Loucy (cell line): ENCODE measurements around the gene ACVR1.

Experiments used
- H2AFZ ChIP-seq: fragments of 200-600 bp; sonication (generic); 2 replicates; pipeline ENCODE4 v1.6.0; 2016; ENCODE audit warnings: antibody characterized with exemption, mild to moderate bottlenecking, low read length, moderate library complexity
- H3F3A ChIP-seq: fragments of 200-600 bp; 2 replicates; pipeline ENCODE4 v1.6.0; 2016; ENCODE audit warnings: antibody characterized with exemption, low read depth, mild to moderate bottlenecking
- H3K27me3 ChIP-seq: fragments of 200-600 bp; sonication (generic); 2 replicates; pipeline ENCODE4 v1.6.1; 2014; ENCODE audit warnings: low read length, mild to moderate bottlenecking; ENCODE audit not compliant: insufficient read depth, poor library complexity, severe bottlenecking
- H3K36me3 ChIP-seq: fragments of 200-600 bp; sonication (generic); 2 replicates; pipeline ENCODE4 v1.6.1; 2016; ENCODE audit warnings: low read length; ENCODE audit not compliant: insufficient read depth
- H3K4me1 ChIP-seq: fragments of 200-600 bp; sonication (generic); 2 replicates; pipeline ENCODE4 v1.5.1; 2014; ENCODE audit warnings: low read length, mild to moderate bottlenecking; ENCODE audit not compliant: insufficient read depth, poor library complexity, severe bottlenecking
- H3K4me2 ChIP-seq: fragments of 200-600 bp; sonication (generic); 2 replicates; pipeline ENCODE4 v1.6.0; 2014; ENCODE audit warnings: antibody characterized with exemption, low read length, low read depth, mild to moderate bottlenecking; ENCODE audit not compliant: poor library complexity, severe bottlenecking
- H3K4me3 ChIP-seq: fragments of 200-600 bp; sonication (generic); 2 replicates; pipeline ENCODE4 v1.5.1; 2014; ENCODE audit warnings: low read length, mild to moderate bottlenecking, mixed read lengths; ENCODE audit not compliant: poor library complexity, severe bottlenecking
- H3K79me2 ChIP-seq: fragments of 200-600 bp; sonication (generic); 2 replicates; pipeline ENCODE4 v1.6.1; 2014; ENCODE audit warnings: low read length; ENCODE audit not compliant: insufficient read depth
- H3K9ac ChIP-seq: fragments of 200-600 bp; sonication (generic); 2 replicates; pipeline ENCODE4 v1.6.0; 2014; ENCODE audit warnings: mild to moderate bottlenecking, low read depth, low read length, moderate library complexity; ENCODE audit not compliant: poor library complexity, severe bottlenecking
- H3K9me2 ChIP-seq: fragments of 200-600 bp; sonication (generic); replicated peaks from 2 replicates; pipeline ENCODE4 v1.6.1; 2016; ENCODE audit warnings: low read depth, low read length, mixed read lengths
- H3K9me3 ChIP-seq: fragments of 200-600 bp; sonication (generic); 2 replicates; pipeline ENCODE4 v1.6.1; 2014; ENCODE audit warnings: mild to moderate bottlenecking, antibody characterized with exemption, low read length, low read depth; ENCODE audit not compliant: insufficient read depth
- H4K20me1 ChIP-seq: fragments of 200-600 bp; sonication (generic); 2 replicates; pipeline ENCODE4 v1.6.0; 2014; ENCODE audit warnings: antibody characterized with exemption, low read length, mild to moderate bottlenecking; ENCODE audit not compliant: insufficient read depth, poor library complexity, severe bottlenecking
- CTCF ChIP-seq: fragments of 200-600 bp; sonication (generic); conservative IDR thresholded peaks from 2 replicates; pipeline ENCODE4 v1.5.1; 2014; ENCODE audit warnings: mild to moderate bottlenecking, antibody characterized with exemption, low read length
- EZH2phosphoT487 ChIP-seq: fragments of 200-600 bp; IDR thresholded peaks from 2 replicates; pipeline ENCODE4 v1.6.1; 2018; ENCODE audit warnings: antibody characterized with exemption, mild to moderate bottlenecking, moderate library complexity, borderline replicate concordance

ACVR1 gene

GRCh38 chr2:157853211-157853610 is 22.9 kb downstream of the ACVR1 start:
- Histone ChIP-seq H3K36me3 (no peaks in the 10 kb centered on the region), H4K20me1 (no peaks in the 10 kb centered on the region), H3K9ac (no peak overlapping the region), H3K4me3 (no peak overlapping the region), H3K4me1 (no peaks in the 10 kb centered on the region), H3K79me2 (no peaks in the 10 kb centered on the region), H3K9me2 (no peaks in the 10 kb centered on the region), H3F3A (no peaks in the 10 kb centered on the region), H3K4me2 (no peak overlapping the region), H3K27me3 (no peaks in the 10 kb centered on the region), H2AFZ (no peak overlapping the region), H3K9me3 (no peaks in the 10 kb centered on the region)
- TF ChIP-seq EZH2phosphoT487 (no peak), CTCF (no peak)

- H3K4me3 ChIP-seq = no peak overlapping the region
- H3K4me1 ChIP-seq = no peaks in the 10 kb centered on the region
- H3K36me3 ChIP-seq = no peaks in the 10 kb centered on the region
- TF ChIP-seq EZH2phosphoT487 (no peak), CTCF (no peak)
- no peaks in the 10 kb centered on the region for H3K79me2 ChIP-seq
- H3K9me2 ChIP-seq = no peaks in the 10 kb centered on the region
- H3K9ac ChIP-seq = no peak overlapping the region
- H2AFZ ChIP-seq = no peak overlapping the region
- no peaks in the 10 kb centered on the region for H3K27me3 ChIP-seq
- no peak overlapping the region for H3K4me2 ChIP-seq
- no peaks in the 10 kb centered on the region for H3K9me3 ChIP-seq
- no peaks in the 10 kb centered on the region for H3F3A ChIP-seq
- no peaks in the 10 kb centered on the region for H4K20me1 ChIP-seq
Measured at GRCh38 chr2:157849591-157849990, 26.5 kb downstream of the ACVR1 start.

- no peaks in the 10 kb centered on the region for H3F3A ChIP-seq
- H3K4me3 ChIP-seq = no peak overlapping the region
- no peaks in the 10 kb centered on the region for H3K9me2 ChIP-seq
- no peaks in the 10 kb centered on the region for H3K27me3 ChIP-seq
- no peaks in the 10 kb centered on the region for H4K20me1 ChIP-seq
- H3K4me2 ChIP-seq = no peak overlapping the region
- H3K9me3 ChIP-seq = no peaks in the 10 kb centered on the region
- H3K4me1 ChIP-seq = no peaks in the 10 kb centered on the region
- H3K79me2 ChIP-seq = no peaks in the 10 kb centered on the region
- no peaks in the 10 kb centered on the region for H3K36me3 ChIP-seq
- H2AFZ ChIP-seq = no peak overlapping the region
- TF ChIP-seq CTCF (no peak), EZH2phosphoT487 (no peak)
- H3K9ac ChIP-seq = no peak overlapping the region
Measured at GRCh38 chr2:157848213-157848612, 27.9 kb downstream of the ACVR1 start.
